Spleen (tissue), 11 donors: ENCODE results near the gene CPLX3. TPM values are rescaled to one million over a fixed set of nuclear protein-coding genes. Genes with fewer than 3 reads are reported as not detected.

Source experiments
- DNase-seq: peaks from one replicate; pipeline ENCODE4 v3.0.0-alpha.2; 2020
- H3K27ac ChIP-seq, 8 donors: fragments of 200-600 bp; sonication (generic) in 7 of 8; 1 replicate in 4 of 8; 2 replicates in 4 of 8; pipeline versions ENCODE4 v1.5.0 to v1.8.0; 2016 to 2021; ENCODE audit warnings: inconsistent platforms in 4 of 8, mild to moderate bottlenecking in 4 of 8, moderate library complexity in 1 of 8
- H3K27me3 ChIP-seq, 7 donors: fragments of 200-600 bp; sonication (generic) in 6 of 7; replicated peaks in 1 of 7; 1 replicate in 4 of 7; 2 replicates in 3 of 7; pipeline versions ENCODE4 v1.5.0 to v1.8.0; 2016 to 2021; ENCODE audit warnings: inconsistent platforms in 3 of 7, mild to moderate bottlenecking in 1 of 7
- H3K36me3 ChIP-seq, 6 donors: fragments of 200-600 bp; sonication (generic) in 5 of 6; 1 replicate in 4 of 6; 2 replicates in 2 of 6; pipeline versions ENCODE4 v1.5.0 to v1.8.0; 2016 to 2021; ENCODE audit warnings: inconsistent platforms in 2 of 6
- H3K4me1 ChIP-seq, 6 donors: fragments of 200-600 bp; sonication (generic) in 5 of 6; 1 replicate in 3 of 6; 2 replicates in 3 of 6; pipeline versions ENCODE4 v1.5.0 to v1.8.0; 2016 to 2021; ENCODE audit warnings: inconsistent platforms in 3 of 6
- H3K4me3 ChIP-seq, 8 donors: fragments of 200-600 bp; sonication (generic) in 7 of 8; 1 replicate in 4 of 8; 2 replicates in 4 of 8; pipeline versions ENCODE4 v1.5.0 to v1.8.0; 2016 to 2021; ENCODE audit warnings: inconsistent platforms in 4 of 8, mild to moderate bottlenecking in 4 of 8, moderate library complexity in 2 of 8
- H3K9me3 ChIP-seq, 8 donors: fragments of 200-600 bp; sonication (generic) in 7 of 8; 1 replicate in 4 of 8; 2 replicates in 4 of 8; pipeline versions ENCODE4 v1.5.0 to v1.8.0; 2016 to 2021; ENCODE audit warnings: inconsistent platforms in 4 of 8
- POLR2A ChIP-seq, 3 donors: fragments of 450-650 bp; IDR thresholded peaks; one replicate each; pipeline ENCODE4 v1.5.1; 2017; ENCODE audit warnings: antibody characterized with exemption in 3 of 3, mild to moderate bottlenecking in 1 of 3
- POLR2AphosphoS5 ChIP-seq, 3 donors: sonication (generic); formaldehyde crosslinking; IDR thresholded peaks; one replicate each; pipeline ENCODE4 v1.5.1; 2017; ENCODE audit warnings: antibody characterized with exemption in 3 of 3
- WGBS, 5 donors: extraction: QIAGEN DNeasy Blood & Tissue Kit in 3 of 5; methylation state at CpG; one replicate each; pipeline versions ENCODE4 v1.1.5 to v1.1.7; 2013 to 2018; 5-methylcytosine and 5-hydroxymethylcytosine counted together
- intact Hi-C: fragments of 100-400 bp; cut with DNase I; formaldehyde crosslinking; loops from one replicate; pipeline ENCODE4 v1.15.0; 2023; ENCODE audit warnings: low total_unique reads
- polyA plus RNA-seq, 3 donors: library from polyadenylated mRNA; stranded (reverse); fragments of 200-250 nt; gene quantifications; one replicate each; pipeline ENCODE4 v1.2.1, GENCODE V29; 2013
- total RNA-seq, 7 donors: library from RNA; depleted of rRNA in 3 of 7; stranded (reverse); fragments of >200 nt in 3 of 7; fragmentation: NEBNext Ultra II Directional in 4 of 7; extraction: Animal tissue kit (Norgen Biotek cat#: 25700) in 4 of 7; gene quantifications; one replicate each; pipeline versions ENCODE4 v1.1.0 to v1.2.1, GENCODE V29; 2016 to 2021
- TF ChIP-seq, protein P1 (sequence below), 11 experiments: fragments of 200-600 bp in 7 of 11; fragments of 450-650 bp in 4 of 11; sonication (generic) in 4 of 11; IDR thresholded peaks in 8 of 11; conservative IDR thresholded peaks in 3 of 11; 1 replicate in 7 of 11; 2 replicates in 4 of 11; pipeline versions ENCODE4 v1.4.0 to v1.8.0; 2016 to 2021; ENCODE audit warnings: antibody characterized with exemption in 11 of 11, inconsistent platforms in 4 of 11, mild to moderate bottlenecking in 1 of 11
- donor health status: healthy with polysubstance abuse.
- donor health status: DM: no; HTN: no; CAD: no; lungs with moderate emphysema.
- donor health status: DM: no; HTN: no; CAD: no.
- donor health status: Bipolar disorder and iron deficiency.
- donor health status: healthy.
- donor health status: DM: no; HTN: no; CAD: no.
- donor health status: DM: yes; HTN: yes; CAD: no.

Gene CPLX3
- total and polyA plus RNA-seq, 10 donors = 17.7 to 207 (median 39.1) TPM

DNA sequence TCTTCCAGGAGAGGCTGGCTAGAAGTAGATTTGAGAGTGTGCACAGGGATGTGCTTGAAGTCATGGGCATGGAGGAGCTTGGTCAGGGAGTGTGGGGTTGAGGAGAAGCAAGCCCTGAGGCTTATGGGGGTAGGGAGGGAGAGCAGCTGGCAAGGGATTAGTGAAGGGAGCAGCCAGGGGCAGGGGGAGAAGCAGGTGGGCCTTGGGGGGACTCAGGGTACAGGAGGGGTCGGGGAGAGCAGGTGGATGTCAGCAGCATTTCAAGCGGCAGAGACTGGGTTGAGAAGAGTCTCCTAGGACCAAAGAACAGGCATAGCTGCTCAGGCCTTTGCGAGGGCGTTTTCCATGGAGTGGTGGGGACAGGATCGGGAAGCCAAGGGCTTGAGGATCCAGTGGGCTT is 17.2 kb upstream of the CPLX3 start:
- intact Hi-C loops = no loop called here
- peaks cover 0 to 27% (median 5%) of the 10 kb centered on the region in 6 donors for H3K4me1 ChIP-seq
- no peak overlapping the region for H3K4me3 ChIP-seq
- no peaks in the 10 kb centered on the region for H3K27me3 ChIP-seq
- TF ChIP-seq POLR2A (IDR thresholded peaks at IDR 0.05) = no peak
- TF ChIP-seq, protein P1, sequence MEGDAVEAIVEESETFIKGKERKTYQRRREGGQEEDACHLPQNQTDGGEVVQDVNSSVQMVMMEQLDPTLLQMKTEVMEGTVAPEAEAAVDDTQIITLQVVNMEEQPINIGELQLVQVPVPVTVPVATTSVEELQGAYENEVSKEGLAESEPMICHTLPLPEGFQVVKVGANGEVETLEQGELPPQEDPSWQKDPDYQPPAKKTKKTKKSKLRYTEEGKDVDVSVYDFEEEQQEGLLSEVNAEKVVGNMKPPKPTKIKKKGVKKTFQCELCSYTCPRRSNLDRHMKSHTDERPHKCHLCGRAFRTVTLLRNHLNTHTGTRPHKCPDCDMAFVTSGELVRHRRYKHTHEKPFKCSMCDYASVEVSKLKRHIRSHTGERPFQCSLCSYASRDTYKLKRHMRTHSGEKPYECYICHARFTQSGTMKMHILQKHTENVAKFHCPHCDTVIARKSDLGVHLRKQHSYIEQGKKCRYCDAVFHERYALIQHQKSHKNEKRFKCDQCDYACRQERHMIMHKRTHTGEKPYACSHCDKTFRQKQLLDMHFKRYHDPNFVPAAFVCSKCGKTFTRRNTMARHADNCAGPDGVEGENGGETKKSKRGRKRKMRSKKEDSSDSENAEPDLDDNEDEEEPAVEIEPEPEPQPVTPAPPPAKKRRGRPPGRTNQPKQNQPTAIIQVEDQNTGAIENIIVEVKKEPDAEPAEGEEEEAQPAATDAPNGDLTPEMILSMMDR (IDR thresholded peaks at IDR 0.05 in 8 of 11, conservative IDR thresholded peaks at IDR 0.05 in 3 of 11) = no peak
- no peak for TF ChIP-seq POLR2AphosphoS5 (IDR thresholded peaks at IDR 0.05)
- WGBS, 5 donors = 83 to 91% (median 83%) methylated on average over 5 of the region's 5 CpGs
- no peak for DNase-seq
- no peak overlapping the region for H3K27ac ChIP-seq
- H3K9me3 ChIP-seq = no peaks in the 10 kb centered on the region
- peaks cover 0 to 11% (median 2%) of the 10 kb centered on the region in 6 donors for H3K36me3 ChIP-seq

DNA sequence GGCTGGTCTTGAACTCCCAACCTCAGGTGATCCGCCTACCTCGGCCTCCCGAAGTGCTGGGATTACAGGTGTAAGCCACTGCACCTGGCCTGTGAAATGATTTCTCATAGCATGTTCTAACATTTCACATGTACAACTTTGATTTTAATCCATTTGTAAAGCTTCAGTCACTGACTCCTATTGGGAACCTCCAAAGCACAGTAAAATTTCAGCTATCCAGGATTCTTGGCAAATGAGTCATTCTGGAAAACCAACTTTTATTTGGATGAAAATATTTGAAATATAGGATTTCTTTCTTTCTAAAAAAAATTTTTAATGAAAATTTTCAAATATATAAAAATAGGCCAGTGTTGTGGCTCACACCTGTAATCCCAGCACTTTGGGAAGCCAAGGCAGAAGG is 16.5 kb upstream of the CPLX3 start:
- H3K9me3 ChIP-seq = no peaks in the 10 kb centered on the region
- no peak overlapping the region for H3K27ac ChIP-seq
- intact Hi-C loops = no loop called here
- H3K4me1 ChIP-seq = peaks cover 0 to 32% (median 9%) of the 10 kb centered on the region in 6 donors
- DNase-seq = no peak
- TF ChIP-seq POLR2A (IDR thresholded peaks at IDR 0.05) = no peak
- TF ChIP-seq, protein P1 (IDR thresholded peaks at IDR 0.05 in 8 of 11, conservative IDR thresholded peaks at IDR 0.05 in 3 of 11) = no peak
- no peak for TF ChIP-seq POLR2AphosphoS5 (IDR thresholded peaks at IDR 0.05)
- no peak overlapping the region for H3K4me3 ChIP-seq
- no peaks in the 10 kb centered on the region for H3K27me3 ChIP-seq
- peaks cover 0 to 4% (median 0%) of the 10 kb centered on the region in 6 donors for H3K36me3 ChIP-seq
- WGBS, 5 donors = 64 to 93% (median 86%) methylated on average over 3 of the region's 3 CpGs

DNA sequence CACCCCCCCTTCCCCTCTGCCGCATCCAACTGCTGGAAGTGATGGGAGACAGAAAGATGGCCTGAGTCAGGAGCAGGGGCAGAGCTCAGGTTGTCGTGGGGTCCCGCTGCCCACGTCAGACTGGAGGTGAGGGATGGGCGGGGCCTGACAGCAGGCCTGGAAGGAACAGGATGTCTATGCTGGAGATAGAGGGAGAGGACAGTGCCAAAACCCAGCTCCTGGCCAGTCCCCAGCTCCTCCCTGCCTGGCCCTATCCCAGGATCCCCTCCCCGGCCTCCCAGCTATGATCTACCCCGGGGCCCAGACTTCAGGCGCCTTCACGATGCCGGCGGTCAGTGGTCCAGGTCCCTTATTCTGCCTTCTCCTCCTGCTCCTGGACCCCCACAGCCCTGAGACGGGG is 13.9 kb upstream of the CPLX3 start, which contains the start of gene LMAN1L:
Gene LMAN1L (plus strand): TSS at position 303 of the 400 bp plus-strand sequence. CDS start 20 bp downstream, at position 323.
- DNase-seq = no peak
- TF ChIP-seq, protein P1 (IDR thresholded peaks at IDR 0.05 in 8 of 11, conservative IDR thresholded peaks at IDR 0.05 in 3 of 11) = no peak
- TF ChIP-seq POLR2A (IDR thresholded peaks at IDR 0.05) (no peak), POLR2AphosphoS5 (IDR thresholded peaks at IDR 0.05) (no peak)

DNA sequence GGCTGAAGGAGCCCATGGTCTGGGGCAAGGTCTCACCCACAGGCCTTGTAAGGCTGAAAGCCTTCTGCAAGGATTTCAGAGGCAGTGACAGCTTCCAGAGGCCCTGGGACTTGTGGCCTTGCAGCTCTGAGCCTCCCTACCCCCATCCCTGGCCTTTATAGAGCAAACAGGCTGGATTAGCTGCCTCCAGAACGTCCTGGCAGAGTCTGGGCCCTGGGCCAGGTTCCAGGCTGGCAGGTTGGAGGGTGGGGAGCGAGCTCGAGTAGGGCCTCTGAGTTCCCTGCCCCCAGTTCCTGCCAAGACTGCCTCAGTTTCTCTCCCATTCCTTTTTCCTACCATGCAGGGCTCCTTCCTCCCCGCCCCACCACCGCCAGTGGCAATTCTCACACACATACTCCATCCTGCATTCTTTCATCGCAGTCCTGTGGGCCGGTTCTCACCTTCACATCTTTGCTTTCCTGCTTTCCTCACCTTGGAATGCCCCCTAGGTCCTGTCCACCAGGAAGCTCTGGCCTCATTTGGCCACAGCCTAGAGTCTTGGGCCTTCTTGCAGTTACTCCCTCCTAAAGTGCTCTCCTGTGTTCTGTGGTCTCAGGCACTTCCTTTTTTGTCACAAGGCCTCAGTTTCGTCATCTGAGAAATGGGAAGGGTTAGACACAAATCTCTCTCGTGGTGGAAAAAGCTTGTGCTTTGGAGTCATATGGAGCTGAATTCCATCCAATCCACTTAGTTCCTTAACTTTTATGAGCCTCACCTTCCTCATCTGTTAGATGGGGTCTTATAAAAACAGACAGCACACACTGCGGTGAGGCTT is 11.1 kb upstream of the CPLX3 start:
- 64 to 76% (median 69%) methylated on average over 10 of the region's 10 CpGs for WGBS, 5 donors
- TF ChIP-seq POLR2A (IDR thresholded peaks at IDR 0.05) (no peak), POLR2AphosphoS5 (IDR thresholded peaks at IDR 0.05) (no peak)
- TF ChIP-seq, protein P1 (IDR thresholded peaks at IDR 0.05 in 8 of 11, conservative IDR thresholded peaks at IDR 0.05 in 3 of 11) = no peak
- Histone ChIP-seq H3K27me3 (peaks cover 0 to 15% (median 0%) of the 10 kb centered on the region in 7 donors), H3K4me3 (peak overlapping the region in 1 of 8 donors; percentile 63), H3K27ac (peak overlapping the region; percentile 40 to 86 (median 80)), H3K4me1 (peaks cover 6 to 56% (median 32%) of the 10 kb centered on the region in 6 donors), H3K36me3 (no peaks in the 10 kb centered on the region), H3K9me3 (no peaks in the 10 kb centered on the region)
- DNase-seq = no peak
- intact Hi-C loops = no loop called here

More for the DNA sequence above, 13.9 kb upstream of the CPLX3 start, which contains the start of gene LMAN1L:
- Histone ChIP-seq H3K36me3 (no peaks in the 10 kb centered on the region), H3K27me3 (no peaks in the 10 kb centered on the region), H3K4me3 (no peak within 1 kb of the TSS), H3K27ac (no peak within 1 kb of the TSS), H3K4me1 (peaks cover 0 to 48% (median 19%) of the 10 kb centered on the region in 6 donors), H3K9me3 (no peaks in the 10 kb centered on the region)
- intact Hi-C loops = no loop called here
- 70 to 85% (median 78%) methylated on average over 12 of the region's 12 CpGs for WGBS, 5 donors
